K562 (cell line): Measurements from ENCODE around the gene DTNB. TPM values are rescaled to one million over a fixed set of nuclear protein-coding genes. Genes with fewer than 3 reads are reported as not detected.

Source experiments
- ATAC-seq: fragments of 200-7000 bp; cut with Tn5 transposase; 3 replicates; pipeline ENCODE4 v1.9.1; 2020; ENCODE audit warnings: moderate library complexity
- BruUV-seq: library from RNA; stranded (reverse); fragments of 400-500 nt; replicated peaks from 2 replicates; lab custom pipeline; 2021; lab: Mats Ljungman, UMichigan
- CTCF ChIA-PET: fragments of 300-600 bp; formaldehyde crosslinking; extraction: SDS; loops from one replicate; lab custom pipeline; 2021; ENCODE audit warnings: low intra/inter-chr PET ratio; lab: Yijun Ruan, JAX
- POLR2A ChIA-PET: fragments of 300-600, 350-650 bp; sonication (Branson Sonifier 250); formaldehyde crosslinking; extraction: SDS; loops from one replicate; lab custom pipeline; 2021; ENCODE audit warnings: antibody characterized with exemption, inconsistent platforms; lab: Yijun Ruan, JAX
- DNase-seq, 4 experiments: peaks; one replicate each; pipeline versions ENCODE4 v3.0.0 to v3.0.0-alpha.2; 2011 to 2018; ENCODE audit warnings: low spot score in 3 of 4, mixed read lengths in 3 of 4; ENCODE audit errors: extremely low read depth in 1 of 4
- FAIRE-seq: peaks from 2 replicates; lab custom pipeline; 2011; peaks lifted over from hg19 to GRCh38; lab: Jason Lieb, UNC
- H2AFZ ChIP-seq: 2 replicates; pipeline ENCODE4 v1.6.0; 2011; ENCODE audit warnings: low read depth, low read length, control low read depth, inconsistent platforms
- H3K27ac ChIP-seq: fragments of 200-600 bp; 3 replicates; pipeline ENCODE4 v1.8.0; 2011; ENCODE audit warnings: low read depth, mild to moderate bottlenecking, control low read depth, inconsistent platforms, low read length, moderate library complexity, mixed read lengths; ENCODE audit errors: extremely low read depth
- H3K27me3 ChIP-seq, 2 experiments: fragments of 300-600 bp in 1 of 2; 2 replicates in 1 of 2; 3 replicates in 1 of 2; pipeline versions ENCODE4 v1.6.0 to v1.8.0; 2011; ENCODE audit warnings: inconsistent platforms in 2 of 2, low read length in 2 of 2, mild to moderate bottlenecking in 1 of 2, mixed read lengths in 1 of 2, moderate library complexity in 1 of 2; ENCODE audit not compliant: control insufficient read depth in 2 of 2, insufficient read depth in 2 of 2
- H3K36me3 ChIP-seq: fragments of 300-600 bp; 3 replicates; pipeline ENCODE4 v1.8.0; 2011; ENCODE audit warnings: mild to moderate bottlenecking, low read length, inconsistent platforms; ENCODE audit not compliant: control insufficient read depth, insufficient read depth
- H3K4me1 ChIP-seq, 2 experiments: fragments of 200-600 bp in 1 of 2; replicated peaks in 1 of 2; 2 replicates in 1 of 2; 3 replicates in 1 of 2; pipeline versions ENCODE4 v1.5.1 to v1.8.0; 2011; ENCODE audit warnings: inconsistent platforms in 2 of 2, low read length in 2 of 2, mild to moderate bottlenecking in 1 of 2, mixed read lengths in 1 of 2, moderate library complexity in 1 of 2; ENCODE audit not compliant: control insufficient read depth in 2 of 2, insufficient read depth in 2 of 2
- H3K4me2 ChIP-seq: 2 replicates; pipeline ENCODE4 v1.6.1; 2011; ENCODE audit warnings: low read length, control low read depth, inconsistent platforms, mixed read lengths; ENCODE audit not compliant: insufficient read depth
- H3K4me3 ChIP-seq: fragments of 200-600 bp; sonication (generic), shearing (Covaris generic); 2 replicates; pipeline ENCODE4 v1.5.1; 2016; ENCODE audit warnings: control low read depth, inconsistent platforms
- H3K79me2 ChIP-seq: fragments of 200-600 bp; 3 replicates; pipeline ENCODE4 v1.8.0; 2011; ENCODE audit warnings: low read length, inconsistent platforms; ENCODE audit not compliant: control insufficient read depth, insufficient read depth
- H3K9ac ChIP-seq, 2 experiments: 2 replicates each; pipeline versions ENCODE4 v1.6.0 to v1.6.1; 2011; ENCODE audit warnings: low read depth in 2 of 2, low read length in 2 of 2, control low read depth in 1 of 2, inconsistent platforms in 1 of 2, mild to moderate bottlenecking in 1 of 2, mixed read lengths in 1 of 2; ENCODE audit not compliant: insufficient read depth in 1 of 2
- H3K9me1 ChIP-seq: one replicate; pipeline ENCODE4 v1.6.0; 2011; ENCODE audit warnings: inconsistent platforms, mild to moderate bottlenecking, low read length, moderate library complexity; ENCODE audit not compliant: control insufficient read depth, insufficient read depth
- H3K9me3 ChIP-seq: replicated peaks from 2 replicates; pipeline ENCODE4 v1.5.1; 2011; ENCODE audit warnings: low read depth, low read length, inconsistent platforms; ENCODE audit not compliant: control insufficient read depth, insufficient read depth
- H4K20me1 ChIP-seq: replicated peaks from 2 replicates; pipeline ENCODE4 v1.6.1; 2011; ENCODE audit warnings: low read length, inconsistent platforms, mixed read lengths; ENCODE audit not compliant: control insufficient read depth, insufficient read depth
- CBFA2T3 ChIP-seq: fragments of 450-650 bp; IDR thresholded peaks from 2 replicates; pipeline ENCODE4 v1.6.1; 2017
- NR2C1 ChIP-seq, 2 experiments: fragments of 450-650 bp; IDR thresholded peaks; 2 replicates each; pipeline ENCODE4 v1.6.1; 2017; ENCODE audit warnings: mild to moderate bottlenecking in 2 of 2, antibody characterized with exemption in 1 of 2, inconsistent platforms in 1 of 2, missing compliant biosample characterization in 1 of 2, missing genetic modification characterization in 1 of 2
- ZNF717 ChIP-seq: fragments of 250-450 bp; sonication (Bioruptor Pico); IDR thresholded peaks from 2 replicates; pipeline ENCODE4 v1.5.0; 2021
- WGBS: fragments of 100-300 bp; shearing (Covaris generic); methylation state at CpG from one replicate; pipeline ENCODE4 v1.1.6; 2016; ENCODE audit warnings: low coverage, mixed read lengths; ENCODE audit not compliant: insufficient coverage; ENCODE audit errors: missing lambda C conversion rate; 5-methylcytosine and 5-hydroxymethylcytosine counted together
- in situ Hi-C: fragments of 300-500 bp; cut with MboI; formaldehyde crosslinking; loops from 4 replicates; pipeline ENCODE4 v1.15.0; 2018; ENCODE audit warnings: inconsistent platforms, mixed read lengths
- intact Hi-C: fragments of 100-400 bp; cut with micrococcal nuclease; formaldehyde crosslinking; loops from 2 replicates; pipeline ENCODE4 v1.14.2; 2022
- polyA plus RNA-seq, 8 experiments: library from polyadenylated mRNA; depleted of rRNA in 4 of 8; stranded (reverse) in 5 of 8; unstranded in 3 of 8; fragments of >200 nt; fragmentation: Nextera tagmentation in 2 of 8; fragmentation: Illumina TruSeq in 1 of 8; extraction: Ambion mirVana in 2 of 8; extraction: Trizol in 1 of 8; gene quantifications; 2 replicates each; pipeline versions ENCODE4 v1.2.1 to v1.2.3, GENCODE V29; 2011 to 2014; ENCODE audit warnings: inconsistent platforms in 1 of 8, missing spikeins in 1 of 8
- total RNA-seq, 7 experiments: library from RNA; depleted of rRNA in 6 of 7; stranded (reverse); fragments of >200 nt in 6 of 7; fragmentation: Illumina TruSeq in 2 of 7; extraction: Trizol in 2 of 7; gene quantifications; 2 replicates each; pipeline versions ENCODE4 v1.2.1 to v1.2.3, GENCODE V29; 2011 to 2021; ENCODE audit warnings: low replicate concordance in 1 of 7
- TF ChIP-seq, protein P1 (sequence below): fragments of 450-650 bp; IDR thresholded peaks from 2 replicates; pipeline ENCODE4 v1.6.1; 2016

The DTNB gene
- total and polyA plus RNA-seq, 9 of the 15 experiments (the other 6 are each of a cell fraction or from before 2014, with no cell fraction given) = 0.18 to 2.0 (median 0.77) TPM; not detected in 2

DNA sequence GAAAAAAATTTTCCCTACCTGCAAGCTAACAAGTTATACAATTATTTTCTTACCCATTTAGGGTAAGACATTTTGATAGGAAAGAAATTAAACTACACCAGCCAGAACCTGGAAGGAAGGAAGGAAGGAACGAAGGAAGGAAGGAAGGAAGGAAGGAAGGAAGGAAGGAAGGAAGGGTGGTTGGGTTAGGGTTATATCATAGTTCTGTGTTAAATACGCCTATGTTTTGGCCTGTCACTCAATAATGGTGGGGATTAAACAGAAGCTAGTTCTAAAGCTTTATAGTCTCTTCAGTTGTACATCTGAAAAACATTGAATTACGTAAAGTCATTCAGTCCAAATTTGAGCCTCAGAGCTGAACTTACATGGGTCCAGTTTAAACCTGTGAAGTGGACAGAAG is 256.7 kb downstream of the DTNB start:
- DNase-seq (no peak), FAIRE-seq (no peak), ATAC-seq (no peak)
- no peaks in the 10 kb centered on the region for H3K36me3 ChIP-seq
- H3K4me1 ChIP-seq = no peaks in the 10 kb centered on the region
- no peaks in the 10 kb centered on the region for H3K9me1 ChIP-seq
- no peak overlapping the region for H3K4me3 ChIP-seq
- peaks cover 2% of the 10 kb centered on the region; the same call in 1 of the 2 replicates for H3K9me3 ChIP-seq
- POLR2A ChIA-PET = interaction anchor here (0.7 to 1.1 kb wide), 2 partner anchors 8 to 9 kb away, joined by 3 to 4 read pairs; no protein-coding TSS in a partner anchor
- TF ChIP-seq, protein P1, sequence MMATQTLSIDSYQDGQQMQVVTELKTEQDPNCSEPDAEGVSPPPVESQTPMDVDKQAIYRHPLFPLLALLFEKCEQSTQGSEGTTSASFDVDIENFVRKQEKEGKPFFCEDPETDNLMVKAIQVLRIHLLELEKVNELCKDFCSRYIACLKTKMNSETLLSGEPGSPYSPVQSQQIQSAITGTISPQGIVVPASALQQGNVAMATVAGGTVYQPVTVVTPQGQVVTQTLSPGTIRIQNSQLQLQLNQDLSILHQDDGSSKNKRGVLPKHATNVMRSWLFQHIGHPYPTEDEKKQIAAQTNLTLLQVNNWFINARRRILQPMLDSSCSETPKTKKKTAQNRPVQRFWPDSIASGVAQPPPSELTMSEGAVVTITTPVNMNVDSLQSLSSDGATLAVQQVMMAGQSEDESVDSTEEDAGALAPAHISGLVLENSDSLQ = peak; percentile 15; the same call in 1 of the 2 replicates
- no peak for TF ChIP-seq NR2C1 (IDR thresholded peaks at IDR 0.05)
- no peak for TF ChIP-seq NR2C1 (tag; IDR thresholded peaks at IDR 0.05)
- no peak overlapping the region for H2AFZ ChIP-seq
- WGBS = 18% methylated on average over 2 of the region's 3 CpGs
- H4K20me1 ChIP-seq = no peaks in the 10 kb centered on the region
- H3K4me2 ChIP-seq = no peak overlapping the region
- CTCF ChIA-PET = no interaction called here
- intact Hi-C loops = no loop called here
- H3K9ac ChIP-seq = no peak overlapping the region
- in situ Hi-C loops = no loop called here
- H3K27me3 ChIP-seq = peaks cover 3 to 9% of the 10 kb centered on the region in 2 experiments; a peak in 3 of 5 replicates
- no peak overlapping the region for H3K27ac ChIP-seq
- no peaks in the 10 kb centered on the region for H3K79me2 ChIP-seq
- BruUV-seq = no TSS peak

DNA sequence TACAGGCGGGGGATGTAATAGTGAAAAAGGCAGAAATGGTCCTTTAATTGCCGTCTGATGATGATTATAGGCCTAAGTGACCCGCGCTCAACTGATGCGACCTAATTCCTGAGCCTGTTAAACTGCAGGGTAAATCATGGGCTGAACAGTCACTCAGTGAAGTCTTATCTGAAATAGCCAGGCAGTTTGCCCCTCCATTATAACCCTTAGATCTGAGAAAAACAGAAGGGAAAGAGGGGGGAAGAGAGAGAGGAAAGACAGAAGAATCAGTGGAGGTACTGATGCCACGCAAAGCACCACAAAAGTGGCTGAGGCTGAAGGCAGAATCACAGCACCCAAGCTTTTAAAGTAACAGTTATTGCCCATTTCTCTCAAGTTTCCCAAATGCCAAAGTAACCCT is 258.6 kb downstream of the DTNB start:
- POLR2A ChIA-PET = no interaction called here
- Histone ChIP-seq H2AFZ (no peak overlapping the region), H3K27ac (no peak overlapping the region), H3K4me3 (no peak overlapping the region), H3K9me1 (no peaks in the 10 kb centered on the region), H3K4me1 (no peaks in the 10 kb centered on the region), H3K9me3 (peaks cover 2% of the 10 kb centered on the region; the same call in 1 of the 2 replicates), H3K79me2 (no peaks in the 10 kb centered on the region), H3K27me3 (peaks cover 5 to 14% of the 10 kb centered on the region in 2 experiments; a peak in 3 of 5 replicates), H3K9ac (no peak overlapping the region), H3K36me3 (no peaks in the 10 kb centered on the region), H3K4me2 (no peak overlapping the region), H4K20me1 (no peaks in the 10 kb centered on the region)
- no peak for FAIRE-seq
- in situ Hi-C loops (no loop called here), intact Hi-C loops (no loop called here)
- whole genome bisulfite sequencing = 9% methylated on average over 6 of the region's 6 CpGs
- TF ChIP-seq ZNF717 (CRISPR knock-in tag) (no peak), CBFA2T3 (0 out of 2 replicates have a peak, but pooled peaks have one; percentile 38)
- CTCF ChIA-PET = no interaction called here
- DNase-seq = no peak
- ATAC-seq = no peak
- no TSS peak for BruUV-seq
